IPS-18c (cell line): Measurements from ENCODE around the gene LMO1.

Source experiments
- H3K4me3 ChIP-seq: 2 replicates; pipeline ENCODE4 v1.7.0; 2013; ENCODE audit warnings: low read depth, mild to moderate bottlenecking, low read length, moderate library complexity; ENCODE audit not compliant: insufficient read depth
- H3K9me3 ChIP-seq: one replicate; pipeline ENCODE4 v1.6.1; 2013; ENCODE audit warnings: mild to moderate bottlenecking, low read length, moderate library complexity; ENCODE audit not compliant: control insufficient read depth, insufficient read depth

The LMO1 gene

GRCh38 chr11:8177136-8177535 lies 86.5 kb downstream of the LMO1 start:
- no peak overlapping the region for H3K4me3 ChIP-seq
- H3K9me3 ChIP-seq: peaks cover 5% of the 10 kb centered on the region
